OCI-LY7 (cell line): ENCODE results near the gene HELT. TPM values are rescaled to one million over a fixed set of nuclear protein-coding genes. Genes with fewer than 3 reads are reported as not detected.
"Not testable (repeated sequence)": the region's sequence is repeated elsewhere in the genome, so short reads cannot be mapped to it uniquely, and the experiment has no call there.

Experiments
- BruUV-seq: library from RNA; stranded (reverse); fragments of 400-500 nt; replicated peaks from 2 replicates; lab custom pipeline; 2021; lab: Mats Ljungman, UMichigan
- CTCF ChIA-PET: fragments of 300-600 bp; sonication (Branson Sonifier 250); formaldehyde crosslinking; loops from one replicate; lab custom pipeline; 2022; ENCODE audit warnings: antibody characterized with exemption; ENCODE audit not compliant: unreplicated experiment; lab: Charles Lee
- POLR2A ChIA-PET: fragments of 300-600 bp; sonication (Branson Sonifier 250); formaldehyde crosslinking; loops from one replicate; lab custom pipeline; 2022; ENCODE audit warnings: antibody characterized with exemption; lab: Charles Lee
- DNase-seq: peaks from one replicate; pipeline ENCODE4 v3.0.0-alpha.2; 2015; ENCODE audit warnings: low spot score
- H2AFZ ChIP-seq: fragments of 200-600 bp; sonication (generic), shearing (Covaris generic); 2 replicates; pipeline ENCODE4 v1.6.1; 2014; ENCODE audit warnings: mild to moderate bottlenecking, antibody characterized with exemption, low read length, moderate library complexity
- H3K27ac ChIP-seq: fragments of 200-600 bp; sonication (generic); 2 replicates; pipeline ENCODE4 v1.5.1; 2014; ENCODE audit warnings: mixed run types, low read depth, mild to moderate bottlenecking, moderate library complexity, low read length, inconsistent platforms; ENCODE audit not compliant: poor library complexity, severe bottlenecking
- H3K36me3 ChIP-seq: fragments of 200-600 bp; sonication (generic); 2 replicates; pipeline ENCODE4 v1.6.1; 2014; ENCODE audit warnings: mild to moderate bottlenecking, antibody characterized with exemption, low read length, moderate library complexity, mixed read lengths; ENCODE audit not compliant: insufficient read depth
- H3K4me1 ChIP-seq: fragments of 200-600 bp; sonication (generic); 2 replicates; pipeline ENCODE4 v1.5.1; 2014; ENCODE audit warnings: mild to moderate bottlenecking, low read length; ENCODE audit not compliant: insufficient read depth, poor library complexity, severe bottlenecking
- H3K4me2 ChIP-seq: fragments of 200-600 bp; sonication (generic); 2 replicates; pipeline ENCODE4 v1.6.1; 2014; ENCODE audit warnings: mild to moderate bottlenecking, low read length
- H3K4me3 ChIP-seq: fragments of 200-600 bp; sonication (generic); 2 replicates; pipeline ENCODE4 v1.5.1; 2014; ENCODE audit warnings: mild to moderate bottlenecking, low read depth, low read length; ENCODE audit not compliant: poor library complexity, severe bottlenecking
- H3K79me2 ChIP-seq: fragments of 200-600 bp; sonication (generic); 2 replicates; pipeline ENCODE4 v1.6.1; 2016; ENCODE audit warnings: low read depth, mild to moderate bottlenecking, low read length, moderate library complexity, mixed read lengths; ENCODE audit not compliant: insufficient read depth
- H3K9me2 ChIP-seq: fragments of 200-600 bp; sonication (generic); 2 replicates; pipeline ENCODE4 v1.6.1; 2016; ENCODE audit warnings: mild to moderate bottlenecking, low read length, mixed read lengths; ENCODE audit not compliant: insufficient read depth
- H3K9me3 ChIP-seq: fragments of 200-600 bp; sonication (generic); 2 replicates; pipeline ENCODE4 v1.6.1; 2014; ENCODE audit warnings: mild to moderate bottlenecking, mixed run types, low read length, mixed read lengths
- H4K20me1 ChIP-seq: fragments of 200-600 bp; sonication (generic); 2 replicates; pipeline ENCODE4 v1.6.1; 2014; ENCODE audit warnings: mild to moderate bottlenecking, antibody characterized with exemption, low read length, moderate library complexity, mixed read lengths; ENCODE audit not compliant: insufficient read depth
- CTCF ChIP-seq: fragments of 200-600 bp; sonication (generic); conservative IDR thresholded peaks from 2 replicates; pipeline ENCODE4 v1.5.1; 2014; ENCODE audit warnings: mild to moderate bottlenecking, antibody characterized with exemption, low read length, moderate library complexity, mixed read lengths
- EZH2phosphoT487 ChIP-seq: fragments of 200-600 bp; sonication (generic); IDR thresholded peaks from 2 replicates; pipeline ENCODE4 v1.6.1; 2018; ENCODE audit warnings: low read depth, borderline replicate concordance, mild to moderate bottlenecking, mixed run types, antibody characterized with exemption, low read length, moderate library complexity, mixed read lengths
- intact Hi-C: fragments of 100-400 bp; cut with micrococcal nuclease; formaldehyde crosslinking; loops from one replicate; pipeline ENCODE4 v1.10.0; 2022; ENCODE audit not compliant: unreplicated experiment
- total RNA-seq, 2 experiments: library from RNA; depleted of rRNA in 1 of 2; stranded (reverse); fragments of >200 nt in 1 of 2; shearing (Covaris generic) in 1 of 2; gene quantifications; 2 replicates each; pipeline ENCODE4 v1.2.3, GENCODE V29; 2014 to 2022

The HELT gene
- total RNA-seq, 2 experiments from 2014 or later: not detected

DNA sequence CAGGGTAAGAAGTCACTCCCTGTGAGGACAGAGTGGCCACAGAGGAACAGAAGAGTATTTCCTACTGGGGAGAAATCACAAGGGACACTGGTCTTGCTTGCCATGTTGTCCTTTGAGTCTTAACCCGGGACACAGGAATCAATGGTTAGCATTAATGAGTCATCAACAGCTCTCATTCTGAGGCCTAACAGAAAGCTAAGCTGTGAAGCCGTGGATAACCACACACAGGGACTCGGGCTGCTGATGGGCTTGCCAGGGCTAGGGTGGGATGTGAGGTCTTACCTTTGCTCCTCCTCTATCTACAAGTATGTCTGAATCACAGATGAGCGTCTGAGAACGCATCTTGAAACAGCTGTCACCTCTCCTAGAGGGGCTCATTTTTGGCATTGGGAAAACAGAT is 22.2 kb downstream of the HELT start:
- intact Hi-C loops: loop anchor here (2.0 to 10.0 kb wide), 3 partner anchors 56 to 994 kb away; no protein-coding TSS in a partner anchor
- ChIA-PET CTCF (interaction anchor here (0.5 to 0.6 kb wide), 2 partner anchors 32 to 55 kb away, joined by 3 read pairs; no protein-coding TSS in a partner anchor), POLR2A (interaction anchor here (0.7 to 1.6 kb wide), 6 partner anchors 8 to 271 kb away, joined by 3 to 7 read pairs (median 4); no protein-coding TSS in a partner anchor)
- Histone ChIP-seq H3K4me3 (no peak overlapping the region), H3K9me3 (no peaks in the 10 kb centered on the region), H3K79me2 (no peaks in the 10 kb centered on the region), H3K4me2 (peak overlapping the region; percentile 79), H3K9me2 (no peaks in the 10 kb centered on the region), H4K20me1 (no peaks in the 10 kb centered on the region), H2AFZ (peak overlapping the region; percentile 79; the same call in 1 of the 2 replicates), H3K27ac (no peak overlapping the region), H3K4me1 (peaks cover 6% of the 10 kb centered on the region), H3K36me3 (no peaks in the 10 kb centered on the region)
- no peak for DNase-seq
- no TSS peak for BruUV-seq
- TF ChIP-seq EZH2phosphoT487 (no peak), CTCF (no peak)

DNA sequence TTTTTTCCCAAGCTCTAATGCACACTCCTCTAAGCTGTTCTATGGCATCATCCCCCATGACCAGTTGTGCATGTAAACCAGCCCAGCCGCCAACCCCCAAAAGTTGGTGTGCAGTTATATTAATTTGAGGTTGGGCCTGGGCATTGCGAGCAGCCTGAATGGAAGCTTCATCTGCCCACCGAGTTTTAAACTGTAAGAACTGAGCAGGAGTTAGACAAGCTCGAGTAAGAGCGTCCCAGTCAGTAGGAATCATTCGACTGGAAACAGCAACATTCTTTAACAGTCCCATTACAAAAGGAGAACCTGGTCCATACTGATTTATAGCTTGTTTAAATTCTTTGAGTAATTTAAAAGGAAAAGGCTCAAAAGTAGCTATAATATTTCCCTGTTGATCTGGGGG is 32.0 kb downstream of the HELT start:
- H3K4me3 ChIP-seq, H3K4me2 ChIP-seq, H2AFZ ChIP-seq, H3K79me2 ChIP-seq, H3K36me3 ChIP-seq, H3K9me2 ChIP-seq, H4K20me1 ChIP-seq, intact Hi-C loops, H3K27ac ChIP-seq, CTCF ChIA-PET, H3K9me3 ChIP-seq, BruUV-seq, POLR2A ChIA-PET, DNase-seq, H3K4me1 ChIP-seq: not testable (repeated sequence)

- H3K79me2 ChIP-seq, BruUV-seq, H4K20me1 ChIP-seq: not testable (repeated sequence)
Measured at GRCh38 chr4:185051283-185051682, 33.0 kb downstream of the HELT start.

GRCh38 chr4:185053746-185054145 is 35.5 kb downstream of the HELT start:
- intact Hi-C loops: no loop called here
- CTCF ChIA-PET: no interaction called here

More at GRCh38 chr4:185051283-185051682, 33.0 kb downstream of the HELT start:
- CTCF ChIA-PET, H3K27ac ChIP-seq, H3K9me3 ChIP-seq, H2AFZ ChIP-seq, H3K9me2 ChIP-seq, H3K4me3 ChIP-seq, H3K36me3 ChIP-seq, H3K4me2 ChIP-seq, POLR2A ChIA-PET, DNase-seq, H3K4me1 ChIP-seq, intact Hi-C loops: not testable (repeated sequence)

More at GRCh38 chr4:185053746-185054145, 35.5 kb downstream of the HELT start:
- no peak for TF ChIP-seq CTCF
- no peak for TF ChIP-seq EZH2phosphoT487
- Histone ChIP-seq H3K9me3 (no peaks in the 10 kb centered on the region), H4K20me1 (no peaks in the 10 kb centered on the region), H3K79me2 (no peaks in the 10 kb centered on the region), H2AFZ (no peak overlapping the region), H3K4me1 (no peaks in the 10 kb centered on the region), H3K4me3 (no peak overlapping the region), H3K9me2 (no peaks in the 10 kb centered on the region), H3K36me3 (no peaks in the 10 kb centered on the region), H3K27ac (no peak overlapping the region), H3K4me2 (no peak overlapping the region)
- POLR2A ChIA-PET: no interaction called here
- no TSS peak for BruUV-seq
- DNase-seq: no peak
